Stomach (tissue), 9 donors: Measurements from ENCODE around the gene GREB1. TPM values are rescaled to one million over a fixed set of nuclear protein-coding genes. Genes with fewer than 3 reads are reported as not detected.

ENCODE experiments used
- DNase-seq, 2 donors: peaks; one replicate each; pipeline versions ENCODE4 v3.0.0 to v3.0.0-alpha.2; 2013 to 2019
- H3K27ac ChIP-seq, 5 donors: fragments of 200-600 bp in 4 of 5; sonication (generic) in 4 of 5; one replicate each; pipeline ENCODE4 v1.5.1; 2013 to 2019; ENCODE audit warnings: mild to moderate bottlenecking in 1 of 5, moderate library complexity in 1 of 5
- H3K27me3 ChIP-seq, 3 donors: fragments of 200-600 bp; sonication (generic); one replicate each; pipeline ENCODE4 v1.5.1; 2017 to 2019; ENCODE audit warnings: mixed run types in 1 of 3
- H3K36me3 ChIP-seq, 4 donors: fragments of 200-600 bp; sonication (generic); 1 replicate in 3 of 4; 2 replicates in 1 of 4; pipeline ENCODE4 v1.5.1; 2016 to 2019
- H3K4me1 ChIP-seq, 4 donors: fragments of 200-600 bp; sonication (generic); one replicate each; pipeline ENCODE4 v1.5.1; 2016 to 2019
- H3K4me3 ChIP-seq, 4 donors: fragments of 200-600 bp; sonication (generic) in 3 of 4; one replicate each; pipeline ENCODE4 v1.5.1; 2016 to 2019; ENCODE audit warnings: mild to moderate bottlenecking in 1 of 4
- H3K9me3 ChIP-seq, 4 donors: fragments of 200-600 bp; sonication (generic); one replicate each; pipeline ENCODE4 v1.5.1; 2016 to 2019
- CTCF ChIP-seq, 7 experiments: fragments of 450-650 bp in 4 of 7; fragments of 200-600 bp in 3 of 7; sonication (generic) in 3 of 7; IDR thresholded peaks; one replicate each; pipeline ENCODE4 v1.5.1; 2016 to 2019; ENCODE audit warnings: antibody characterized with exemption in 7 of 7, control low read depth in 2 of 7, mild to moderate bottlenecking in 1 of 7
- EP300 ChIP-seq: sonication (generic); formaldehyde crosslinking; IDR thresholded peaks from one replicate; pipeline ENCODE4 v1.6.1; 2017; ENCODE audit warnings: antibody characterized with exemption
- POLR2A ChIP-seq, 4 donors: fragments of 450-650 bp; IDR thresholded peaks; one replicate each; pipeline ENCODE4 v1.6.1; 2016; ENCODE audit warnings: antibody characterized with exemption in 4 of 4, control low read depth in 2 of 4, mild to moderate bottlenecking in 1 of 4, moderate library complexity in 1 of 4
- POLR2AphosphoS5 ChIP-seq, 3 donors: sonication (generic); formaldehyde crosslinking; IDR thresholded peaks; one replicate each; pipeline ENCODE4 v1.6.1; 2016; ENCODE audit warnings: antibody characterized with exemption in 3 of 3
- WGBS, 5 donors: extraction: QIAGEN DNeasy Blood & Tissue Kit in 3 of 5; methylation state at CpG; one replicate each; pipeline versions ENCODE4 v1.1.5 to v1.1.7; 2013 to 2018; 5-methylcytosine and 5-hydroxymethylcytosine counted together
- intact Hi-C: fragments of 100-400 bp; cut with DNase I; formaldehyde crosslinking; loops from one replicate; pipeline ENCODE4 v1.15.1; 2023; ENCODE audit warnings: low total_unique reads
- polyA plus RNA-seq, 3 donors: library from polyadenylated mRNA; stranded (reverse); fragments of 200-250 nt; gene quantifications; one replicate each; pipeline ENCODE4 v1.2.3, GENCODE V29; 2013
- total RNA-seq, 5 donors: library from RNA; depleted of rRNA; stranded (reverse); fragments of >200 nt; gene quantifications; one replicate each; pipeline versions ENCODE4 v1.1.0 to v1.2.3, GENCODE V29; 2014 to 2016
- donor health status: healthy with polysubstance abuse.
- donor health status: Bipolar disorder and iron deficiency.
- donor health status: healthy.

Gene GREB1
- total and polyA plus RNA-seq, 8 donors, result 0.88 to 37.9 (median 3.6) TPM

GRCh38 chr2:11507517-11507916 lies 26.3 kb upstream of the GREB1 start:
- TF ChIP-seq POLR2A (IDR thresholded peaks at IDR 0.05) (no peak), CTCF (IDR thresholded peaks at IDR 0.05) (no peak), EP300 (no peak), POLR2AphosphoS5 (IDR thresholded peaks at IDR 0.05) (no peak)
- H3K9me3 ChIP-seq, result no peaks in the 10 kb centered on the region
- WGBS, 5 donors, result 76 to 86% (median 82%) methylated on average over 2 of the region's 2 CpGs
- intact Hi-C loops, result no loop called here
- peak overlapping the region in 4 of 5 donors; percentile 34 to 75 (median 60) for H3K27ac ChIP-seq
- peaks cover 0 to 23% (median 6%) of the 10 kb centered on the region in 4 donors for H3K4me1 ChIP-seq
- no peaks in the 10 kb centered on the region for H3K36me3 ChIP-seq
- H3K4me3 ChIP-seq, result no peak overlapping the region
- no peak for DNase-seq
- H3K27me3 ChIP-seq, result no peaks in the 10 kb centered on the region

DNA sequence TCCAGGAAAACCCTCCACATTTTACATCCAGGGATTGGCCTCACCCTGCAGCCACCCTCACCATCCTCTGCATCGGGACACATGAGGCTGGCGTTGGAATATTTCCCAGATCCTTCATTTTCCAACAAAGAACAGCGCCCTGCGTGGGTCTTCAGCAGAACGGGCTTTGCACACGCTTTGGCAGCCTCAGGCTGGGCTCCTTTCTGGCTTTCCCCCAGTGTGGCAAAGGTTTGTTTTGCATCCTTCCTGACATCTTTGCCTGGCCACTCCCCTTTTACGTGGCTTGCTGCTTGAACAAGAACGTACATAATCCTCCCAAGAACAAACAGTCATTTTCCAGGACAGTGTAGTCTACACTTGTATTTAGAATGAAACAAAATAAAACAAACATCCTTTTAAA lies 25.6 kb upstream of the GREB1 start:
- peak in 1 of 2 donors; percentile 56 for DNase-seq
- WGBS, 5 donors, result 50 to 69% (median 60%) methylated on average over 8 of the region's 8 CpGs
- intact Hi-C loops, result no loop called here
- TF ChIP-seq EP300 (no peak), POLR2A (IDR thresholded peaks at IDR 0.05) (no peak), CTCF (IDR thresholded peaks at IDR 0.05) (no peak), POLR2AphosphoS5 (IDR thresholded peaks at IDR 0.05) (peak in 1 of 3 donors; percentile 16)
- H3K4me3 ChIP-seq, result no peak overlapping the region
- H3K4me1 ChIP-seq, result peaks cover 0 to 23% (median 6%) of the 10 kb centered on the region in 4 donors
- no peaks in the 10 kb centered on the region for H3K9me3 ChIP-seq
- H3K27ac ChIP-seq, result peak overlapping the region in 4 of 5 donors; percentile 34 to 75 (median 60)
- no peaks in the 10 kb centered on the region for H3K27me3 ChIP-seq
- H3K36me3 ChIP-seq, result no peaks in the 10 kb centered on the region

DNA sequence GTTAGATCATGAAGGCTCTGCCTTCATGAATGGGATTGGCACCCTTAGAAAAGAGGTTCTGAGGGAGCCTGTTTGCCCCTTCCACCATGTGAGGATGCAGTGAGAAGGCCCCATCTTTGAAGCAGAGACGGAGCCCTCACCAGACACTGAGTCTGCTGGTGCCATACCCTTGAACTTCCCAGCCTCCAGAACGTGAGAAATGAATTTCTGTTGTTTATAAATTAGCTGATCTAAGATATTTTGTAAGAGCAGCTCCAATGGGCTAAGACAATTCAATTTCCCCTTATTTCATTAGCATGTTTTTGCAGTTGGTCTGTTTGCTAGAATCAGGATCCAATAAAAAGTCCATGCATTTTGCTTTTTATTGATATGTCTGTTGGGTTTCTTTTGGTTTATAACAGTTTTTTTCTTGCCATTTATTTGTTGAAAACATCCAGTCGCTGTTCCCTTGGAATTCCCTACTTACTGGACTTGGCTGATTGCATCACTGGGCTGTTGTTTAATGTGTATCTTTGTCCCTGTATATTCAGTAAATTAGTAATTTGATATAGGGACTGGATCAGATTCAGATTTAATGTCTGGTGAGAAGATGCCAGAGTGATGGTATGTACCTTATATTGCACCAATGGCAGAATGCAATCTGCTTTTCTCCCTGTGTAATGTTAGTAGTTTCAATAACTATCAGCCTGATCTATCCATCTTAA lies 24.0 kb upstream of the GREB1 start:
- WGBS, 5 donors, result 68 to 80% (median 71%) methylated on average over 3 of the region's 3 CpGs
- Histone ChIP-seq H3K4me3 (no peak overlapping the region), H3K27me3 (no peaks in the 10 kb centered on the region), H3K9me3 (no peaks in the 10 kb centered on the region), H3K27ac (no peak overlapping the region), H3K4me1 (peaks cover 0 to 23% (median 6%) of the 10 kb centered on the region in 4 donors), H3K36me3 (no peaks in the 10 kb centered on the region)
- TF ChIP-seq EP300 (no peak), CTCF (IDR thresholded peaks at IDR 0.05) (no peak), POLR2A (IDR thresholded peaks at IDR 0.05) (no peak), POLR2AphosphoS5 (IDR thresholded peaks at IDR 0.05) (no peak)
- DNase-seq, result no peak
- intact Hi-C loops, result no loop called here

DNA sequence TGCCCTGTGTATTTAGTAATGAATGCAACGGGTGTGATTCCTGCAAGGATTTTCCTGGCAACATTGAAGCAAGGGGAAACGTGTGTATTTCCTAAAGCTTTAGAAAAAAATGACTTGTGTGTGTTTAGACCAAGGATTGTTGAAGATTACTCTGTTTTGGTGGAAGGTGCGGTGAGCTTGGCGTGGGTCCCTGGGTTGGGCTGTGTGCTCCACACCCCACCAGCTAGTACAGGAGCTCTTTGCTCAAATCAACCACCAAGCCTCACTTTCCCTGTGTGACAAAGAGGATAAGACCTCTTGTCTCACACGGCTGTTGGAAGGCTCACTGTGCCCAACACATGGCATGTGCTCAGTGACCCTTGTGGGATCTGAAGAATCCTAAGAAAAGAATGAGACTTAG lies 21.4 kb upstream of the GREB1 start:
- intact Hi-C loops, result no loop called here
- Histone ChIP-seq H3K4me1 (peaks cover 0 to 11% (median 0%) of the 10 kb centered on the region in 4 donors), H3K27me3 (no peaks in the 10 kb centered on the region), H3K36me3 (no peaks in the 10 kb centered on the region), H3K9me3 (no peaks in the 10 kb centered on the region), H3K27ac (no peak overlapping the region), H3K4me3 (no peak overlapping the region)
- WGBS, 5 donors, result 37 to 58% (median 45%) methylated on average over 5 of the region's 5 CpGs
- no peak for DNase-seq
- TF ChIP-seq POLR2A (IDR thresholded peaks at IDR 0.05), result no peak
- no peak for TF ChIP-seq CTCF (IDR thresholded peaks at IDR 0.05)
- no peak for TF ChIP-seq EP300
- TF ChIP-seq POLR2AphosphoS5 (IDR thresholded peaks at IDR 0.05), result no peak
